Measurements from ENCODE around the gene ZNF565. TPM values are rescaled to one million over a fixed set of nuclear protein-coding genes. Genes with fewer than 3 reads are reported as not detected.

The ZNF565 gene
- total RNA-seq, 2 donors from 2014 or later = 1.9 to 6.6 TPM

DNA sequence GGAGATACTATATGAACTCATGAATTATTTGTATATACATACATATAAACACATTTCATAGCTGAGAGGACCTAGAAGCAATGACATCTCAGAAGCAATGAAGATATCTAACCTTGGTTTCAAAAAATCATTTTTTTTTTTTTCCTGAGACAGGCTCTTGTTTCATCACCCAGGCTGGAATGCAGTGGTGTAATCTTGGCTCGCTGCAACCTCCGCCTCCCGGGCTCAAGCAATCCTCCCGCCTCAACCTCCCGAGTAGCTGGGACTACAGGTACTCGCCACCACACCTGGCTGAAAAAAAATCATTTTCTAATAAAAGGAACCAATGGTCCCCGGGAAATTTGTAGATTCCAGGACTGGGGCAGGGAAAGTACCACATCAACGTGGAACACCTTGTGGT is 4.0 kb downstream of the ZNF565 start:
- Histone ChIP-seq H3K27ac (no peak overlapping the region), H3K27me3 (replicated peaks; ENCODE audit: insufficient read depth) (no peaks in the 10 kb centered on the region), H3K4me3 (no peak overlapping the region), H3K9me3 (no peaks in the 10 kb centered on the region), H3K4me1 (ENCODE audit: control insufficient read depth in 1 of 2, low read depth in 2 of 2) (peaks cover 4 to 7% of the 10 kb centered on the region in 2 donors), H3K36me3 (no peaks in the 10 kb centered on the region)
- TF ChIP-seq, protein P1, sequence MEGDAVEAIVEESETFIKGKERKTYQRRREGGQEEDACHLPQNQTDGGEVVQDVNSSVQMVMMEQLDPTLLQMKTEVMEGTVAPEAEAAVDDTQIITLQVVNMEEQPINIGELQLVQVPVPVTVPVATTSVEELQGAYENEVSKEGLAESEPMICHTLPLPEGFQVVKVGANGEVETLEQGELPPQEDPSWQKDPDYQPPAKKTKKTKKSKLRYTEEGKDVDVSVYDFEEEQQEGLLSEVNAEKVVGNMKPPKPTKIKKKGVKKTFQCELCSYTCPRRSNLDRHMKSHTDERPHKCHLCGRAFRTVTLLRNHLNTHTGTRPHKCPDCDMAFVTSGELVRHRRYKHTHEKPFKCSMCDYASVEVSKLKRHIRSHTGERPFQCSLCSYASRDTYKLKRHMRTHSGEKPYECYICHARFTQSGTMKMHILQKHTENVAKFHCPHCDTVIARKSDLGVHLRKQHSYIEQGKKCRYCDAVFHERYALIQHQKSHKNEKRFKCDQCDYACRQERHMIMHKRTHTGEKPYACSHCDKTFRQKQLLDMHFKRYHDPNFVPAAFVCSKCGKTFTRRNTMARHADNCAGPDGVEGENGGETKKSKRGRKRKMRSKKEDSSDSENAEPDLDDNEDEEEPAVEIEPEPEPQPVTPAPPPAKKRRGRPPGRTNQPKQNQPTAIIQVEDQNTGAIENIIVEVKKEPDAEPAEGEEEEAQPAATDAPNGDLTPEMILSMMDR (IDR thresholded peaks at IDR 0.05) = no peak
- ATAC-seq (ENCODE audit: insufficient number of reproducible peaks, low FRiP score, low read depth) (no peak), DNase-seq (ENCODE audit: low spot score) (no peak)

DNA sequence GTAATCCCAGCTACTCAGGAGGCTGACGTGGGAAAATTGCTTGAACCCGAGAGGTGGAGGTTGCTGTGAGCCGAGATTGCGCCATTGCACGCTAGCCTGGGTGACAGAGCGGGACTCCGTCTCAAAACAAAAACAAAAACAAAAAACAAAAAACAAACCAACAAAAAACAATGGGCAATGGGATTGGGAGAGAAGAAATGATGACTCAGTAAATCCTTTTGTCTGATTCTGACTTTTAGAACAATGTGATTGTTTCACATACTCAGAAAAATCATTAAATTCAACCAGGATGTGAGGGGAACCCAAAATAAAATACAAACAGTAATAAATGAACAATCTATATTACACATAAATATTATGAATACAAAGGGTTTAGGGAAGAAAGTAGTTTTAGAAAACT is 5.1 kb downstream of the ZNF565 start:
- no peaks in the 10 kb centered on the region for H3K36me3 ChIP-seq
- H3K4me3 ChIP-seq = no peak overlapping the region
- TF ChIP-seq, protein P1 (IDR thresholded peaks at IDR 0.05) = no peak
- no peaks in the 10 kb centered on the region for H3K27me3 ChIP-seq (replicated peaks; ENCODE audit: insufficient read depth)
- no peaks in the 10 kb centered on the region for H3K9me3 ChIP-seq
- H3K27ac ChIP-seq = no peak overlapping the region
- no peak for DNase-seq (ENCODE audit: low spot score)
- no peak for ATAC-seq (ENCODE audit: insufficient number of reproducible peaks, low FRiP score, low read depth)
- peaks cover 4 to 7% of the 10 kb centered on the region in 2 donors for H3K4me1 ChIP-seq (ENCODE audit: control insufficient read depth in 1 of 2, low read depth in 2 of 2)

DNA sequence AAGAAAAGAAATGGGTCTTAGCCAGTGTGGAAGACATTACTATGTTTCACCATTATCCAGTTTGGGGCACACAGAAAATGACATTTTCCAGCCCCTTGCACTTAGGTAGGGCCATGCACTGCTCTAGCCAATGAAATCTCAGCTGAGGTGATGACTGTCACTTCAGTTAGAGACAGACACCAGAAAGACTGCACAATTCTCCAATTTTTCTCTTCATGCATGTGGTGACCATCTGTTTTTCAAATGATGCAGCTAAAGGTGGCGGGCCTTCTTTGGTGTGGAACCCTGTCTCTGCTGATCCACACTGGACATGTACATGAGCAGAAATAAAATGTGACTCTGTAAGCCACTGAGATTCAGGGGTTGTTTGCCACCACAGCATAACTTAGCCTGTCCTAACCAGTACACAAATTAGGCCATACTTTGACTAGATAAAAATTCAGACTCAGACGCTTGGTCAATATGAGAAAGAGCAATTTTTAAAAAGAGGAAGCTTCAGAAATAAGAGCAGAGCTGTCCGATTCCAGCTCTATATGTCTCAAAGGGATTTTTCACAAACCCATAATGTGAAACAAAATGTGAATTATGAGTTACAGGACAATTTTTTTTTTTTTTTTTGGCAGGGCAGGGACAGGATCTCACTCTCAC is 6.7 kb downstream of the ZNF565 start:
- TF ChIP-seq, protein P1 (IDR thresholded peaks at IDR 0.05) = no peak
- H3K4me3 ChIP-seq = no peak overlapping the region
- DNase-seq (ENCODE audit: low spot score) = no peak
- H3K36me3 ChIP-seq = no peaks in the 10 kb centered on the region
- H3K4me1 ChIP-seq (ENCODE audit: control insufficient read depth in 1 of 2, low read depth in 2 of 2) = no peaks in the 10 kb centered on the region
- ATAC-seq (ENCODE audit: insufficient number of reproducible peaks, low FRiP score, low read depth) = no peak
- no peak overlapping the region for H3K27ac ChIP-seq
- H3K27me3 ChIP-seq (replicated peaks; ENCODE audit: insufficient read depth) = no peaks in the 10 kb centered on the region
- H3K9me3 ChIP-seq = no peaks in the 10 kb centered on the region

DNA sequence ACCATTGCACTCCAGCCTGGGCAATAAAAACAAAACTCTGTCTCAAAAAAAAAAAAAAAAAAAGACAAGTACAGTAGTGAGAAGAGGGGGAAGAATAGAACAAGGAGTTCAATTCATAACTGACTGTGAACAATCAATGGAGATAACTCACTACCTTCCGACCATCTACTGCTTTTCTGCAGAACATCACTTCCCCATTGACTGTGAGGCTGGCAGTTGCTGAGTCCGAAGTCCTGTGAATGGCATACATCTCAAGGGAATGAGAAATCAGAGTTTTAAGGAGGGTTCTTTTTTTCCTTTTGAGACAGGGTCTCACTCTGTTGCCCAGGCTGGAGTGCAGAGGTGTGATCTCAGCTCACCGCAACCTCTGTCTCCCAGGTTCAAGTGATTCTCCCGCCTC is 11.2 kb downstream of the ZNF565 start:
- Histone ChIP-seq H3K4me1 (ENCODE audit: control insufficient read depth in 1 of 2, low read depth in 2 of 2) (no peaks in the 10 kb centered on the region), H3K4me3 (no peak overlapping the region), H3K27ac (no peak overlapping the region), H3K36me3 (no peaks in the 10 kb centered on the region), H3K27me3 (replicated peaks; ENCODE audit: insufficient read depth) (no peaks in the 10 kb centered on the region), H3K9me3 (no peaks in the 10 kb centered on the region)
- DNase-seq (ENCODE audit: low spot score) (no peak), ATAC-seq (ENCODE audit: insufficient number of reproducible peaks, low FRiP score, low read depth) (no peak)
- TF ChIP-seq, protein P1 (IDR thresholded peaks at IDR 0.05) = no peak

DNA sequence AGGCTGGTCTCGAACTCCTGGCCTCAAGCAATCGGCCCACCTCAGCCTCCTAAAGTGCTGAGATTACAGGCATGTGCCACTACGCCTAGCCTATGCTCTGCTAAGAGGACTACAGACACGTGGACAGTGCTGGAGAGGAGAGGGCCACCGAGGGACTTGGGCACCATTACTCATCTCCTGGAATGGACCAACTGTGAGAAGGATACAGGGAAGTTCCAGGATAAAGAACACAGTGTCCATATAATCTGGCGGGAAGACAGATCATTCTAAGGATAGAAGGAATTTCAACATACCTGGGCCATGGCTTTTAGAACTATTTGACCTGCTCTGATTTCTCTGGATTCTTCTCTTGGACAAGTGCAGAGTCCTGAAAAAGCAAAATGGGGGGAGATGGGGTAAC is 12.8 kb downstream of the ZNF565 start:
- DNase-seq (ENCODE audit: low spot score) (no peak), ATAC-seq (ENCODE audit: insufficient number of reproducible peaks, low FRiP score, low read depth) (no peak)
- no peak overlapping the region for H3K4me3 ChIP-seq
- H3K27me3 ChIP-seq (replicated peaks; ENCODE audit: insufficient read depth) = no peaks in the 10 kb centered on the region
- no peak overlapping the region for H3K27ac ChIP-seq
- no peaks in the 10 kb centered on the region for H3K4me1 ChIP-seq (ENCODE audit: control insufficient read depth in 1 of 2, low read depth in 2 of 2)
- TF ChIP-seq, protein P1 (IDR thresholded peaks at IDR 0.05) = no peak
- no peaks in the 10 kb centered on the region for H3K36me3 ChIP-seq
- H3K9me3 ChIP-seq = no peaks in the 10 kb centered on the region

Data from thoracic aorta (tissue), 2 donors.